Lower leg skin (tissue), 4 donors: ENCODE data around the gene TYW1. TPM values are rescaled to one million over a fixed set of nuclear protein-coding genes. Genes with fewer than 3 reads are reported as not detected.

Experiments used
- DNase-seq, 2 donors: peaks; one replicate each; pipeline ENCODE4 v3.0.0-alpha.2; 2019; ENCODE audit warnings: low spot score in 2 of 2
- H3K4me3 ChIP-seq: fragments of 200-600 bp; sonication (generic); 2 replicates; pipeline ENCODE4 v1.5.1; 2017; ENCODE audit warnings: mild to moderate bottlenecking, low read depth; ENCODE audit not compliant: poor library complexity, severe bottlenecking
- CTCF ChIP-seq, 3 donors: fragments of 450-650 bp; IDR thresholded peaks; one replicate each; pipeline ENCODE4 v1.5.1; 2016; ENCODE audit warnings: antibody characterized with exemption in 3 of 3, mild to moderate bottlenecking in 3 of 3, moderate library complexity in 2 of 3
- POLR2A ChIP-seq, 2 donors: fragments of 450-650 bp; IDR thresholded peaks; one replicate each; pipeline ENCODE4 v1.6.1; 2016 to 2017; ENCODE audit warnings: antibody characterized with exemption in 2 of 2, mild to moderate bottlenecking in 1 of 2, moderate library complexity in 1 of 2
- WGBS, 2 donors: methylation state at CpG; one replicate each; pipeline ENCODE4 v1.1.5; 2018; 5-methylcytosine and 5-hydroxymethylcytosine counted together
- intact Hi-C: fragments of 100-400 bp; cut with DNase I; formaldehyde crosslinking; loops from one replicate; pipeline ENCODE4 v1.15.0; 2023; ENCODE audit warnings: low total_unique reads
- total RNA-seq, 4 donors: library from RNA; depleted of rRNA; stranded (reverse); fragments of >200 nt; gene quantifications; one replicate each; pipeline ENCODE4 v1.1.0, GENCODE V29; 2016

TYW1 gene
- total RNA-seq, 4 donors from 2014 or later, result 11.2 to 29.0 (median 17.3) TPM

GRCh38 chr7:66953044-66953427 lies 43.6 kb upstream of the TYW1 start:
- WGBS, 2 donors, result 84 to 92% methylated on average over 5 of the region's 5 CpGs
- TF ChIP-seq CTCF (IDR thresholded peaks at IDR 0.05) (no peak), POLR2A (IDR thresholded peaks at IDR 0.05) (no peak)
- no peak overlapping the region for H3K4me3 ChIP-seq
- intact Hi-C loops, result no loop called here
- no peak for DNase-seq

GRCh38 chr7:66957595-66958290 lies 38.9 kb upstream of the TYW1 start:
- H3K4me3 ChIP-seq, result no peak overlapping the region
- intact Hi-C loops, result no loop called here
- no peak for TF ChIP-seq POLR2A (IDR thresholded peaks at IDR 0.05)
- no peak for TF ChIP-seq CTCF (IDR thresholded peaks at IDR 0.05)
- no peak for DNase-seq
- 77 to 79% methylated on average over 13 of the region's 13 CpGs for WGBS, 2 donors

GRCh38 chr7:66958538-66959350 lies 37.9 kb upstream of the TYW1 start:
- WGBS, 2 donors, result 82 to 88% methylated on average over 17 of the region's 17 CpGs
- no peak overlapping the region for H3K4me3 ChIP-seq
- DNase-seq, result no peak
- TF ChIP-seq POLR2A (IDR thresholded peaks at IDR 0.05) (no peak), CTCF (IDR thresholded peaks at IDR 0.05) (no peak)
- intact Hi-C loops, result no loop called here

- intact Hi-C loops, result no loop called here
- WGBS, 2 donors, result 97 to 98% methylated on average over 4 of the region's 4 CpGs
- DNase-seq, result no peak
These were observed 36.4 kb upstream of the TYW1 start for GRCh38 chr7:66960192-66960591.

GRCh38 chr7:66961096-66961495 lies 35.5 kb upstream of the TYW1 start:
- 94% methylated on average over 5 of the region's 5 CpGs for WGBS, 2 donors

More at GRCh38 chr7:66960192-66960591, 36.4 kb upstream of the TYW1 start:
- no peak for TF ChIP-seq POLR2A (IDR thresholded peaks at IDR 0.05)
- no peak for TF ChIP-seq CTCF (IDR thresholded peaks at IDR 0.05)
- no peak overlapping the region for H3K4me3 ChIP-seq

More at GRCh38 chr7:66961096-66961495, 35.5 kb upstream of the TYW1 start:
- TF ChIP-seq POLR2A (IDR thresholded peaks at IDR 0.05) (no peak), CTCF (IDR thresholded peaks at IDR 0.05) (no peak)
- no peak for DNase-seq
- no peak overlapping the region for H3K4me3 ChIP-seq
- intact Hi-C loops, result no loop called here
